ENCODE measurements around the gene CDC42EP4. TPM values are rescaled to one million over a fixed set of nuclear protein-coding genes. Genes with fewer than 3 reads are reported as not detected.

CDC42EP4 gene
- total RNA-seq, 1 donor, result 41.8 TPM

GRCh38 chr17:73343739-73344454 lies 32.1 kb upstream of the CDC42EP4 start:
- peak overlapping the region; percentile 13 for H3K4me3 ChIP-seq (ENCODE audit: low read depth, low read length)
- DNase-seq (ENCODE audit: low read depth), result no peak
- TF ChIP-seq CTCF (IDR thresholded peaks at IDR 0.05; ENCODE audit: insufficient read depth, low read length), result no peak

- peak; percentile 81 for DNase-seq (ENCODE audit: low read depth)
- peak overlapping the region; percentile 22 for H3K4me3 ChIP-seq (ENCODE audit: low read depth, low read length)
- no peak for TF ChIP-seq CTCF (IDR thresholded peaks at IDR 0.05; ENCODE audit: insufficient read depth, low read length)
These were observed 31.4 kb upstream of the CDC42EP4 start for GRCh38 chr17:73343168-73343634.

GRCh38 chr17:73342541-73343167 lies 30.9 kb upstream of the CDC42EP4 start:
- peak; percentile 29 for TF ChIP-seq CTCF (IDR thresholded peaks at IDR 0.05; ENCODE audit: insufficient read depth, low read length)
- DNase-seq (ENCODE audit: low read depth), result peak; percentile 71
- peak overlapping the region; percentile 22 for H3K4me3 ChIP-seq (ENCODE audit: low read depth, low read length)

GRCh38 chr17:73342050-73342522 lies 30.3 kb upstream of the CDC42EP4 start:
- H3K4me3 ChIP-seq (ENCODE audit: low read depth, low read length), result no peak overlapping the region
- no peak for TF ChIP-seq CTCF (IDR thresholded peaks at IDR 0.05; ENCODE audit: insufficient read depth, low read length)
- DNase-seq (ENCODE audit: low read depth), result peak; percentile 91

DNA sequence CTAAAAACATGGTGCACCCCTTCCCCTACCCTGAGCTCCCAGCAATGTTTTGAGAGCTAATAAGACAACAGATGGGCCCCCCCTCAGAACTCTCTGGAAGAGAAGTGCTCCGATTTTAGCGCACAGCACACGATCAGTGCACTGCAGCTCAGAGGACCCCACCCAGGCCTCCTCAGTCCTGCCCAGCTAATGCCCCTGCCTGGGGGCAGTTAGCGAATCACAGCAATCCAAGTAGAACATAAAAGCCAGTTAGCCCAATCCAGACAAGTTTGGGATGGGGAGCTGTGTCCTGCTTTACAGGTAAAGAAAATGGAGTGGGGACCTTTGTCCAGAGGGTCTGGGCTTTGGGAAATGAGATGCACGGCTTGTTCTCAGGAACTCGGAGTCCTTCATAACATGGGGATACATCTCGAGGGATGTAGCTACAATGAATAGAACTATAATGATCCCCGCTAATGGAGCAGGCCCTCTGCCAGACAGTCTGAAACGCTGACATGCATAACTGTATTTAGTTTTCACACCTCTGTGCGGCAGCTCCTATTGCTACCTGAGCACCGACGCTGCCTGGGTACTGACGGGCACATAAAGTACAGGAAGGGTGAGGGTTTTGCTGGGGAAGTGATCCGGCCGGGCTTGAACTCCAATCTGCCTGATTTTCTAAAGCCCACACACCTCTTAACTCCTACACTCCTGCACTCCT lies 29.7 kb upstream of the CDC42EP4 start:
- no peak for DNase-seq (ENCODE audit: low read depth)

More for the DNA sequence above, 29.7 kb upstream of the CDC42EP4 start:
- no peak overlapping the region for H3K4me3 ChIP-seq (ENCODE audit: low read depth, low read length)
- TF ChIP-seq CTCF (IDR thresholded peaks at IDR 0.05; ENCODE audit: insufficient read depth, low read length), result no peak

Measured in fibroblast of the aortic adventitia (primary cell).